HG02623 (cell line): ENCODE results near the gene ZFHX3.

ENCODE experiments used
- ATAC-seq: cut with Tn5 transposase; IDR thresholded peaks from one replicate; pipeline ENCODE4 v1.9.1; 2021; ENCODE audit warnings: moderate library complexity; ENCODE audit not compliant: unreplicated experiment

ZFHX3 gene

DNA sequence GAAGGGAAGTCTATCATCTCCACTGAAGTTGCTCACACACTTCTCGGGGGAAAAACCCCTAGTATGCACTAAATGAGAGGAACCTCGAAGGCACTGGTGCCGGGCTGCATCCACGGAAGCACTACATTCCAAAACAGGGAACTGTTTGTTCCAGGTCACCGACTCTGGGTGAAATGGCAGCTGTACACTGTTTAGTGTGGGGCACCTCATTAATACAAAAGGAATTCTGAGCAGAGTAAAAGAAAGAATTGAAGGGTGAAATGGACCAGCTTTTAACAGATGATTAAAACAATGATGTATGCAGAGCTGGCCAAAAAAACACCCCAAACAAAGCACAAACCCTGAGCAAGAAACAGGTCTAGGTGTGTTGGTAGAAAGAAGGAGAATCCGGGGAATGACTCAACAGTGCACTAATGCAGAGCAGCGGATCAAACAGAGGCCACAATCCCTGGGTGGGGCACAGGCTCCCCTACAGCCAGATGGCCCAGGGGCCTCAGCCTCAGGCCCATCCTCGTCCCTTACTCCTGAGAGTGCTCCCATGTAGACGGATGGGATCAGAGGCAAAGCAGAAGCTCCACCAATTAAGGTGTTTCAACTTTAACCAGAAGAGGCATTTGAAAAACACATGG is 161.5 kb downstream of the ZFHX3 start:
- no peak for ATAC-seq

DNA sequence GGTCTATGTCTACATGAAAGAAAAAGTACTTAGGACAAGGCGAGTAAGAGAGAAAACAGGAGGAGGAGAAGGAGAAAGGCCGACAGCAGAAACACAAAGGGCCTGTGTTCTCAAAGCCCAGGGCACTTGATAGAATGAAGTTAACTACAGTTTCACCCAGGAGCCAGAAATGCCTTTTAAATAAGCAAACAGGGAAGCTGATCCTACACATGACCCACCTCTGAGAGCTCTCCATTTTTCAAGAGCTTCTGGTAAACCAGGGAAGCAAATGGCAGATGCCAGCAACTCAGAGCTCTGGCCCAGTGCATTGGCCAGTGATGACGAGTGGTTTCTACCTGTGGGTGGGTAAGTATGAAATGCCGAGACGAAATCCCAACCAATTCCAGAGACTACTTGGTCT is 163.4 kb downstream of the ZFHX3 start:
- no peak for ATAC-seq

DNA sequence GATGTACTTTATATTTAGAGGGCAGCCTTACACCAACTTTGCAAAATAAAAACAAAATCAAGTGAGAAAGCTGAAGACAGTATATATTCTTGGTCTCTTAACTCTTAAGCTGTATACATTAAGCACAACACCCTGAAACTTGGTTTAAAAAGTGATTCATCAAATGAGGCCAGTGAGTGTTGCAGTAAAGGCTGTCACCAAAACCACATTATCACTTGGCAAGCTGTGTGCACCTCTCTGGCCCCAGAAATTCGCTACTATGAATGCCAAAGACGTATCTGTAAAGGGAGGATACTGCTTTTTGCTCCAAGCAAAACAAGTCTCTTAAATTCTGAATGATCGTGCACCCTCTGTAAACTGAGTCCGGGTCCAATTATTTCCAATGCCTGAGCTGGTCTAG is 163.9 kb downstream of the ZFHX3 start:
- ATAC-seq, result no peak

DNA sequence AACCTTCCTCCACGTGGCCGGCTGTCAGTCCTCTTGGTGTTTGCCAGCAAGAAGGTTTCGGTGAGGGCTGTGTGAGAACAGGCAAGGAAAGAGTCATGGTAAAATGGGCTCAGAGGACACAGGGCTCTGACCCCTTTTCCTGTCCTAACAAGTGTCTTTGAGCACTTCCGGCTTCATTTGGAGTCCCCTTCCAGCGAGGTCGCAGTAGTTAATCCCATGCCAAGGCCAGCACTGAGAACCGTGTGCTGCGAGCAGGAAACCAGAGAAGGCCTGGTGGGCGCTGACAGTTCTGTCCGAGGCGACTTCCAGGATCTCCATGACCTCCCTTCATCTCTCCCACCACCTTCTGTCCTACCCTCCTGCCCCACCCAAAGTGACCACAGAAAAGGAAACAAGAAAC is 168.1 kb downstream of the ZFHX3 start:
- ATAC-seq, result no peak

DNA sequence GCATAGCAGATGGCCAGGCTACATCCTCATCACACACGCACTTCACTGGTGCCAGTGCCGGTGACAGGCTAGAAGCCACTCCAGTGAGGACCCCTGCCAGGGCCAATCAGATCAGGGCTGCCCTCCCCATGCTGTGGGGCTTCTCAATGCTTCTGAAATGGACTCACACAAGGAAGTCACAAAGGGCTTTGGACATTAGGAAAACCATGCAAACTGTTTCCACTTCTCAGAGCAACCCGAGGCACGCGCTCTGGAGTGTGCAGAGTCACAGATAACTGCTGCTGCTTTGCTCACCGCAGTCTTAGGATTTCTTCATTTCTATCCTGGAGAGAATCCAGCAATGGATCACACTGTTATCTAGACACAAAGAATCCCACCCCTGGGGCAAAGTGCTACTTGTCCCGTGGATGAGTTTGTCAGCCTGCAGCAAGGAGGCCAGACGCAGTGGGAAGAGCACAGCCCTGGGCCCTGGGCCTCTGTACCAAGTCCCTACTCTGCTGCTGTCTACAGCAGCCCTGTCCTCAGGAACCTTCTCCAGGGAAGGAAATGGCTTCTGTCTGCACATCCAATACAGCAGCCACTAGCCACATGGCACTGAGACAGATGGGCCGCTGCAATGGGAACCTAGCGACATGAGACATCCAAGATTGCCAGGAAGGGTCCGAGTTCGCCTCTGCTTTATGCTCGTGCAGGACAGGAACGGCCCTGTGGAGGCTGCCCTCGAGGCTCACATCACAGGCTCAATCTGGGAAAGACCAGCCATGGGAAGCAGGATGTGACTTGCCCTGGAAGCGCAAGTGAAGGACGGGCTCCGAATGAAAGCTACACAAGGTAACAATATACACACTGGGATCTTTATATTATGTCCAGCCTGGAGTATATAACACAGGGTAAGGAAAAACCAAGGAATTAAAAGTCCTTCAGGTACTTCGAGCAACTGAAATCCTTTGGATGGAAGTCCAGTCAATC is 169.3 kb downstream of the ZFHX3 start:
- no peak for ATAC-seq

DNA sequence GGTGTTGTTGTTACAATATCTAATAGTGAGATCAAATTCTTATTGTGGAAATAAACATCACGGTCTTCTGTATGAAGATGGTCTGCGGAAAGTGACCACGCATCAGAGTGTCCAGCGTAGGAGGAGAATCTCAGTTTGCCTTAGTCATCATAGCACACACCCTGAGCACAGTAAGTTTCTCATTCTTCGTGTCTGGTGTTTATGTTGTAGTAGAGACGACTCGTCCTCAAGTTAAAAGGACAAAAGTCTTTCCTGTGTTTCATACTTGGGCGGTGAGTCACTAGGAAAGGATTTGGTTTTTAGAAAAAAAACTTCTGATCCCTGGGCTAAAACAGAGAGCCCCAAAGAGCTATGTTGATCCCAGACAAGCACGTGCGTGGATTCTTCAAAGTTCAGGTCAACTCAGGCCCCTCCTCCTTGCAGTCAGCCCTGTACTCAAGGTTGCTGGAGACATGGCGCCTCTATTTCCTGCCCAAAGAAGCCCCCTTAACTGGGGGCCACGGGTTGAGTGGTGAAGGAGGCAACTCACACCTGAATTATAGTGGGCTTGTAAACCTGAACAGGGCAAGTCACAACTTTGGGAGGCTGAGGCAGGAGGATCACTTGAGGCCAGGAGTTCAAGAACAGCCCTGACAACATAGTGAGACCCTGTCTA is 170.4 kb downstream of the ZFHX3 start:
- no peak for ATAC-seq

DNA sequence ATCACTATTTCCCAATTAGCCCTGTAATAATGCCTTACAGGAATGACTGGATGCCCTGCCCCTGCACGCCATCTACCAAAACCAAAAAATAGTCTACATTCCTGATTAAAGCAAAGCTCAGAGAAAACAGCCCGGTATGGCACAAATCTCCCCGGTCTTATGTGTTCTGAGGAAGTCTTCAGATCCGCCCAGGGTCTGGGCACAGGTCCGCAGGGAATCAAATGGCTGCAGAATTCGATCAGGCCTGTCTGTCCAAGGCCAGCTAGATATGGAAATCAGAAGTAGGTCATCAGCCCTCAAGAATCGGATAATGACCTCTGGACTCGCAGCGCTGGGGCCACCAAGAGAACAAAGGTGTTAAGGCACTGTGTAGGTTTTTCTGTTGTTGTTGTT is 171.0 kb downstream of the ZFHX3 start:
- no peak for ATAC-seq

DNA sequence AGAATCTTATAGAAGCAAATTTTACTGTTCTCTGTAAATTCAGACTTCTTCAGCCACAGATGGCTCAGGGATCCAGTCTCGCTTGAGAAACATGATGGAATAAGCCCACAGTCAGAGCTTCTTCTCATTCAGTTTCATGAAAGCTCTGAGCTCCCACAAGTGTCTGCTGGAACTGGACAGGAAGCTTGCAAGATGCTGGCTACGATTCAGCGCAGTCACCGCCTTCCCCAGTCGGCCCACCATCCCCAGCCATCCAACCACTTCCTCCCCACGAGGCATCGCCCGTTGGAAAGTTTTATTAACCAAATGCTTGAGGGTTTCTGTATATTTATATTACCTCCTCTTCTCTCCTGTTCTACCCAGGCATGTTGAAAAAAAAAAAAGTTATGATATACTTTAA is 171.7 kb downstream of the ZFHX3 start:
- ATAC-seq, result peak; percentile 47

DNA sequence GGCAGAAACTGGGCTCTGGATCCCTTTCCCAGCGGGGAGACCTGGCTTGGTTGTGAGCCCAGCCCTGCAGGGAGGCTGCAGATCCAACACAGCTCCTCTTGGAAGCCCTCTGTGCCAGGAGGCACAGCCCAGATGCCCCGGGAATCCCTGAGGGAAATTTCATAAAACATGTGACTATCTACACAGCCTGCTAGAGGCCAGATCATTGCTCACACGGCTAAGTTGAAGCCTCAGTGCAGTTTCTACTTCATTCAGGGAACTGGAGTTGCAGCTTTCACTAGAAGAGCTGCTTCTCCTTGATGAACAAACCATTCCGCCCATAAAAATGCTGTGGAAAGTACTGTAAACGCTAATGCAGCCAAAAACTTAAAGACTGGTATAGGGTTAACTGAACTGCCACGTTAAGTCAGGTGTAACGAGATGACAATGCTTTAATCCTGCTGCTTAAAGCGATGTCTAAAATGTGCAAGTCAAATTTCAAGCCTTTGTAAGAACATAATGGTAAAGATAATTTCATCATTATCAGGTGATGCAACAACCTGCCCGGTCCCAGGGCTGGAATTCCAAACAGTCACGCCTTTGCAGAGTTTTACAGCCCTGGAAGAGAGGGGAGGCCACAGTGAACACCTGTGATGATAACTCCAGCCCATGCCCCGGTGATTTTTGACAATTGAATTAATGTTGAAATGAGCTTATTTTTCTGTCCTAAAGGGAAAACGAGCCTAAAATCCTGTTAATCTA is 172.5 kb downstream of the ZFHX3 start:
- ATAC-seq, result no peak

DNA sequence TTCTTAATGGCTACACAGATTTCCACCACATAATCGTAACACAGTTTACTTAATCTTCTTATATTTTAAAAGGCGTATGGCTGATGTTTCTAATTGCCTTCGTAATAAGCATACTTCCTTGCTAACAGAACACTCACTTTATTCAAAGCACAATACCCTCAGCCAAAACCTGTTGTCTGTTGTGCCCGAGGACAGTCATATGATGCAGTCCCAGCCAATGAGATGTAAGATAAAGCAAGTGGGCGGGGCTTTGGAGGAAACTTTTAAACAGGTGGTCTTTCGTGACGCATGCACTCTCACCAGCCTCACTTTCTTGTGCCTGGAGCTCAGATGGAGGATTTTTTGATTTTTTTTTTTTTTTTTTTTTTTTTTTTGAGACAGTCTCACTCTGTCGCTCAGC is 174.1 kb downstream of the ZFHX3 start:
- no peak for ATAC-seq

DNA sequence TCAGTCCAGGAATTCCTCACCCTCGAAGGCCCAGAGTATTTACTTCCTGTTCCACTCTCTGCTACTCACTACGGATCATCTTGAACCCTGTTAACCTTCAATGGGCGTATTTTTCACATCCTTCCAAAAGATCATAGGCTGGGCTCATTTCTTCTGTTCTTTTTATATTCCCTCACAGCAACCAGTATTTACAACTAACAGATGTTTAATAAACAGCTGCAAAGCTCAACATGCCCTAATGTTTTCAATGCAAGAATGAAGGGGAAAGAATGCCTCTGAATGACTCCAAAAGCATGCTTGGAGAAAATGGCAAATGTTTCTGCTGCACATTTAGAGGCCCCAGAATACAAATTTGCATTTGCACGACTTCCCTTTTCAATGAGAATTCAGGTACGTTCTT is 174.9 kb downstream of the ZFHX3 start:
- no peak for ATAC-seq

DNA sequence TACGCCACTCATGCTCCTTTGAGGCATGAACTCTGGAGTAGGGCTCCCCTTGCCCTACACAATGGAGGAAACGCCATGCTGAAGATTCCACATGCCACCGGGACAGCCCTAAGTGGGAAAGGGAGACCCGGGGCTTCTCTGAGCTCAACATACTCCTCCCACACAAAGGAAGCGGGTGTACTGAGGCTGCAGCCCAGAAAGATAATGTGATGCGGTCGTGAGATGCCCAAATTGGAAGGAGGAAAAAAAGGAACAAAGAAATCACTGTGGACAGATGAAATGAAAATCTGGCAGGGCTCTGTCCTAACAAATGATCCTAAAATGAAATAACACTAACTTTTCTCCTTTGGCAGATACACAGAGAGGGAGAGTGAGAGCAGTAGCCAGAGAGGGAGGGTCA is 182.1 kb downstream of the ZFHX3 start:
- no peak for ATAC-seq

DNA sequence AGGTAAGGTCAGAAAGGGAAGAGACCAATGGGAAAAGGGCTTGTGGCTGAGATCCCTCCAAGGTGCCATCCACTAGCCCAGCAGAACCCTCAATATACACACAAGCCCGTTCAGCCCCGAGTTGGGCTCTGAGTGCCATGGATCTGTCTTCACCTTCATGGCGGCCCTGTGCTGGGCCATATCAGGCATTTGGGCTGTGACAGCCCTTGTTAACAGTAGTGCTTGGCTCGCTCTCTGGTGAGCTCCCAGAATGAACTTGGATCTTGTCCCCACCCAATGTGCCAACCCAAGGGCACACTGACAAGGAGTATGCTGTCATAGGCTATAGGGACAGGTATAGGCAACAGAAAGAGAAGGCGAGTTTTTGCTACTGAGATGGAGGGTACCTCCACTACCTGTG is 182.7 kb downstream of the ZFHX3 start:
- no peak for ATAC-seq

DNA sequence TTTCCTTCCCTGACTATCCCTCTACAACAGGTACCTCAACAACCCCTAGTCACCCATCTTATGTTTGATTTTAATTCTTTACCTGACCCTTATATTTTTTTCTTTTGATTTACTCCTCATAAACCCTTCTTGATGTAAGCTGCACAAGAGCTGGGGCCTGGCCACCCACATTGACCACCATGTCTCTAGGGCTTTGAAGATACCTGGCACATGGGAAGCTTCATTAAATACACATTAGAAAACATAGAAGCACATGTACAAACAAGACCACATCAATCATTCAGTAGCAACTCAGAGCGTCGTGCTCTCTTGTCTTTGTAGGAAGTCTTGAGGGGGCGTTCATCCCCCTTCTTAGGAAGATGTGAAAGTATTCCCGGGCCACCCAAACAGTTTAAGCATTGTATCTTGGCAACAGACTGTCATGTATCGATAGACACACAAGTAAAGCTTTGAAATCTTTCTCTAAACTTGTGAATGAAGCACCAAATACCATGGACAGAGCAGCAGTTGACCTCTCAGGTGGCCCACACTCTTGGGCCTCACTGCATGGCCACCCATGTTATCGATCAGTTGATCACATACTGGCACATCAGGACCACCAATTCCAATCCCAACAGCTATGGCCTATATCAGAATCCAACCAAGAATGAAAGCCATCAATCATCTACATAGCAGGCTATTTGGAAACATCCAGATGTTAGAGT is 183.6 kb downstream of the ZFHX3 start:
- ATAC-seq, result no peak

DNA sequence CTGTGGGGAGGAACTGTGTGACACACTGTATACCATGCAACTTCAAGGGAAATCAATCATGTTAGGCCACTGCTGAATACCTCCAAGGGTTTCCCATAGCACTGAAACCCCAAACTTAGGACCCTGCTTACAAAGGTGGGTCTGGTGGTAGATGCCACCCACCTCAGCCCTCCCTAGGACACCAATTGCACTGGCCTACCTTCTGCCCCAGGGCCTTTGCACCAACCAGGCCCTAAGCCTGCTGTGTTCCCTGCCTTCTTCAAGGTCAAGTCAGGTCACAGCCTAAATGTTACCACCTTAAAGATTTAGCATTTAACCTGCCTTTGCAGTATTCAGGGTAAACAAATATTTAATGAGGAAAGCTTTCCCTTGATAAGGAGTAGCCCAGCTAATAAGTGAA is 185.8 kb downstream of the ZFHX3 start:
- ATAC-seq, result no peak

DNA sequence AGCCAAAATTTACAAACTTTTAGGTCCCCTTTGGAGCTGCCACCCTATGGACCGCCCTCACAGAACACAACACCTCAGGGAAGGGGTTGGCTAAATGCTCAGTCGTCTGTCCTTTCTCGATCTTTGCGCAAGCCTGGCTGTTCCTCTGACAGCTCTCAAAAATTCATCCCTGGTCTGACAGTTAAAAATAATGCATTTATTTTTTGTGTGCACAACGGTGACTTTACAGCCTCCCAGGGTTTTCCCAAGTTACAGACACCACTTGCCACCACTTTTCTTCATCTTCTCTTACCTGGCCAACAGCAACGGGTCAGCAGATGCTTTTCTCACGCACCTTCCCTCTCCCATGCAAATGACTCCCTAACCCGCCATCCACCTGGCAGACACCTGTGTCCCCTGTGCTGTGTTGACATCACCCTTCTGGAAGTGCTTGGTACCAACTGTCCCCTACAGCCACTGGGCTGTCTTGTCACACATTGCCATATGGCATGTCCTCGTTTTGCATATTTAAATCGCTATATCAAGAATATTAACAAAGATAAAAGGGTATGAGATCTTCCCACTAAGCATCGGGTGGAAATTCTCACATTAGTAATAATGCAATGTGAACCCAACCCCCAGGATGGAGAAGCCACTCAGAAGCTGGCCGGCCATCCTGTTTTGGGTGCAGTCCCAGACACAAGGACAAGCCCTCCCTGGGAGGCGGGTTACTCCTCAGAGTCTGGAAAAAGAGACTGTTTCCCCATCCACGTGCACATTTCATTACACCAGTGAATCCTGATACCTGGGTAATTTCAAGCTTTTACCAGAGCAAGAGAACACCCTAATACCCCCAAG is 187.0 kb downstream of the ZFHX3 start:
- ATAC-seq, result no peak

DNA sequence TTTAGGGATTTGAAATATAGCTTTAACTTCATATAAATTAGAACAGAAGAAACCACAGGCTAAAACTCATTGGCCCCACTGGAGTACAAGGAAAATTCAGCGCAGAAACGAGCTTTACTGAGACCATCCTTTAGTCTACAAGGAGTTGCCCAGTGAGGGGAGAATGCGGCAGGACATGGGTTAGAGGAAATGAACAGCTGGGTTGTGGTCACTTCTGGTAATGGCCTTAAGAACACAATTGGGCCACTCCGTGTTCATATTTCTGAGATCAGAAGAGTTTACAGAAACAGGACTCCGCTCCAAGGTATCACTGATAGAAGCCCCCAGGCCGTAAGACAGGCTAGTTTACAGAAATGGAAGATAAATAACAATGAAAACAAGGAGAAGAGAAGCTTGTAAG is 188.3 kb downstream of the ZFHX3 start:
- no peak for ATAC-seq

DNA sequence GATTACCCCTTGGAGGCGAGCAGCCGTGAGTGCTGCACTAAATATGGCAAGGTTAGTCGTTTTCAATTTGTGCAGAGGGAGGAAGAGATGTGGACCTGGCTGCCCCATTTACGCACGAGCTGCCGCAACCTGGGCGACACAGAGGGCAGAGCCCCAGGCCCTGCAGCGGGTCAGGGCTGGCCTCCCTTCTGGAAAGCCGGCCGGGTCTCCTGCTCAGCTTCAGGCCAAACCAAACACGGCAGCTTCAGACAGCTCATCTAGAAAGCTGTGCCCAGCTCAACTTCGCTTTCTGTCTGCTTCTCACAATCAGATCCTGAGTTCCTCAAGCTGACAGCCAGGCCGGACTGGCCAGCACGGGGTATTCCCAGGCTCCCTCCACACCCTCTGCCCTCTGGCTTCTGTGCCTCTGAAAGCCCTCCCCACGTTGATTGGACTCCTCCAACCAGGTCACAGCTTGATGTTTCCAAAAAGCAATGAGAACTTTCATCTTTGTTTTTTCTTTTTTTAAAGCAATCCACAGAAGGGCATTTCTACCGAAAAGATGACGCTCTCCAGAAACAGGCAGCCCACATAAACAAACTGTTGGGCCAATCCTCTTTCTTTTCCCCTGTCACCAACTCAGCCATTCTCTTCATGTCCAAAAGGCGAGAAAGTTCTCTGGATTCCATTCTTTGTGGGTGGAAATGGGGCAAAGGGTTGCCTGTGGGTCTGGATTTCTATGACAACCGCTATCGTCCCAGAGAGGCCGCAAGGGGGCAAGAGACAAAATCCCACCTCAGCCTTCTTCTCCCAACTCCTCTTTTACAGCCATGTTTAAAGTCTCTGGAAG is 189.0 kb downstream of the ZFHX3 start:
- ATAC-seq, result no peak
